Measurements from ENCODE around the gene MYO10.

Gene MYO10

DNA sequence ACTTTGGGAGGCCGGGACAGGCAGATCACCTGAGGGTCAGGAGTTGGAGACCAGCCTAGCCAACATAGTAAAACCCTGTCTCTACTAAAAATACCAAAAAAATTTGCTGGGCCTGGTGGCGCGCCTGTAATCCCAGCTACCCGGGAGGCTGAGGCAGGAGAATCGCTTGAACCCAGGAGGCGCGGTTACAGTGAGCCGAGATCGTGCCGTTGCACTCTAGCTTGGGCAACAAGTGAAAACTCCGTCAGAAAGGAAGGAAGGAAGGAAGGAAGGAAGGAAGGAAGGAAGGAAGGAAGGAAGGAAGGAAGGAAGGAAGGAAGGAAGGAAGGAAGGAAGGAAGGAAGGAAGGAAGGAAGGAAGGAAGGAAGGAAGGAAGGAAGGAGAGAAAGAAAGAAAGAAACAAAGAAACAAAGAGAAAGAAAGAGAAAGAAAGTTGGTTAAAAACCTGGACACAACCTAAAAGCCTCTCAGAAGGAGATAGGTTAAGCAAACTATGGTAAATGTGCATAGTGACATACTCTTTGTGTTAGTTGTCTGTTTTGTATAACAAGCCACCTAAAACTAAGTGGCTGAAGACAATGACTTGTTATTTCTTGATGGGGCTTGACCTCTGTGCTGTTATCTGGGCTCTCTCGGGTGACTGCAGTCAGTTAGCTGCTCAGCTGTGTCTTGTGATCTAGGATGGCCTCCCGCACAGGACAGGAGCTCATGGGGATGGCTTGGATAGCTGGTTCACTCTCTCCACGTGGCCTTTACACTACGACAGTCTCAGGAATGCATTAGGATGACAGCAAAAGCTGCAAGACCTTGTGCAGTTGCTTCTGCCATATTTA is 8.0 kb upstream of the MYO10 start:
- DNase-seq (ENCODE audit: low read depth in 3 of 3): no peak

- DNase-seq (ENCODE audit: low read depth in 3 of 3): no peak
Measured at GRCh38 chr5:16937503-16938161, 1.5 kb upstream of the MYO10 start.

DNA sequence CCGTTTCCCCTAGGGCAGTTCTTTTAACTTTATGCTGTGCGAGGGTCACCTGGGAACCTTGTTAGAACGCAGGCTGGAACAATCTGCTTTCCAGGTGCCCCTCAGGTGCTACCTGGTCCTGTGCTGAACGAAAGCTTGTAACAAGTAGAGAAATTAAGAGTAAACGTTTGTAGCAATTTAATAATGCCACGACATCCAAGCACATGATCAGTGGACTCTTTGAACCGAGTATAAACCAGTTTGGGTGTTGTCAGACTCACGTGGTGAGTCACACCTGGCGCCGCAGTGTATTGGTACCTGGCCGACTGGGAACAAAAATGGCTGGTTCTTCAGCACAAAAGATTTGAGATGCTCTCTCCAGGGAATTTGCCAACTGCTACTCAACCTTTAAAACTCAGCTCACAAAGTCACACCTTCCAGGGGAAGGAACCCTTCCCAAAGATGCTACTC is 926 bp upstream of the MYO10 start:
- DNase-seq (ENCODE audit: low read depth in 3 of 3): no peak

- DNase-seq (ENCODE audit: low read depth in 3 of 3): no peak
Measured at GRCh38 chr5:16935231-16936149, 598 bp downstream of the MYO10 start.

DNA sequence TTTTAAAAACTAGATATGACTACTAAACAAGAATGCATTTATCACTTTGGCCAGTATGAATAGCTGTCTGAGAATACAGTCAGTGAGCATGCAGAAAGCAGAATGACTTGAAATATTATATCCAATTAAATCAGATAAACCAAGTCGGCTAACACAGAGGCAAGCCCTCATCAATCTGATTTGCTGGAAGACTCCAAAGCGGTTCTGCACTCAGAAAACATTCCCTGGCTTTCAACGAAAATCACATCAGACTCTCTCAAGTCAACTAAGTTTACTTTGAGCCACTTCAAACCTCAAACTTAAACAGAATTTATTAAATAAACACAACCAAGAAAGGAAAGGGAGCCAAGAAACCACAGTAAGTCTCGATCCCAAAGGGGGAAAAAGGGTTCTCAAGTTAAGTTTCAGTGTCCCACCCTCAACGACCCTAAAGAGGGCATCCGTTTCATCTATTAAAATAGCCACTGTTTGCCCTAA is 1.4 kb downstream of the MYO10 start:
- DNase-seq (ENCODE audit: low read depth in 3 of 3): no peak

- DNase-seq (ENCODE audit: low read depth in 3 of 3): peak in 2 of 3 donors; percentile 10 to 33
Measured at GRCh38 chr5:16934123-16934522, 2.0 kb downstream of the MYO10 start.

- DNase-seq (ENCODE audit: low read depth in 3 of 3): no peak
Measured at GRCh38 chr5:16933337-16933736, 2.8 kb downstream of the MYO10 start.

GRCh38 chr5:16932401-16932800 is 3.7 kb downstream of the MYO10 start:
- no peak for DNase-seq (ENCODE audit: low read depth in 3 of 3)

DNA sequence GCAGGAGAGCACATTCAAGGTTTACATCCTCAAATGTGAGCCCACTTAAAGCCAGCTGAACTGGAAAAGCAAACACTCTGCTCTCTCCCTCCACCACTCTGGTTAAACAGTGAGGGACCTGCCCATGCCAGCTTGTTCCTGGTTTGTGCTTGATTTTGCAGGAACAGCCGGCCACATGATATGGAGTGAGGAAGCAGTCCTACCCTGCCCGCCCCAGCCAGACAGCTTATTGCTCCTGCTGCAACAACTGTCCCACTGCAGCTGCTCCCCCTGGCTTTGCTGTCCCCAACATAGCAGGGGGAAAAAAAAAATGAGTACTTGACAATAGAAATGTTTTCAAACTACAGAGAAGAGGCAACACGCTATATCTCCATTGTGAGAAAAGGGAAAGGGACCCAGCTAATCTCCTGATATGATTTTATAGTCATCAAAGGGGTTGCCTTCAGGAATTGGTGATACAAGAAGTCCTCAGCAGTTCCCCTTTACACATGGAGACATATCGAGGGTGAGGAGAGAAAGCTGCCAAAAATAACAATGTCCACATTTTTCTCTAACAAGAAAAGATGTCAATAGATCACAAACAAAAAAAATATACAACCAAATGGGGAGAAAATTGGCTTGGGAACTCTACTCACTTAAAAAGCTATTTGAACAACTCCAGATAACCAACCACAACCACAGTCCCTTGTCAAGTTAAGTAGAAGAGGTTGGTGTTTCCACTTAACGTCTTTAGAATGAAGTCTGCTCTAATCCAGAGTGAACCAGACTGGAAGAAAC is 4.6 kb downstream of the MYO10 start:
- DNase-seq (ENCODE audit: low read depth in 3 of 3): no peak

DNA sequence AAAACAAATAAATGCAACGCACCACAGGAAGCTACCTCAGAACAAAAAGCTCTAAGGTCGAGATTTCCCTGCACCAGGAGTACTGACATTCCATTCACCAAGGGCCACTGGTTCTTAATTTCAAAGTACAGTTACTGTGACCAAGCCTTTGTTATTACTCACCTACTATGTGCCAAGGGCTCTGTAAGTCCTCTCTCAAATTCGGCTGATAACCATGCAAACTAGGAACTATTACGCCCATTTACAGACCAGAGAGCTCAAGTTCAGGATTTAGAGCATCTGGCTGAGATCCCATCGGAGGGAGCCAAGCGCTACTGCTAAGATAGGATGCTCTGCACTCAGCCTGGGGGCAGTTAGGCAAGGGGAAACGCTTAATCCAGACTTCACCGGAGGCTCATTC is 5.6 kb downstream of the MYO10 start:
- no peak for DNase-seq (ENCODE audit: low read depth in 3 of 3)

GRCh38 chr5:16929831-16930230 is 6.3 kb downstream of the MYO10 start:
- no peak for DNase-seq (ENCODE audit: low read depth in 3 of 3)

DNA sequence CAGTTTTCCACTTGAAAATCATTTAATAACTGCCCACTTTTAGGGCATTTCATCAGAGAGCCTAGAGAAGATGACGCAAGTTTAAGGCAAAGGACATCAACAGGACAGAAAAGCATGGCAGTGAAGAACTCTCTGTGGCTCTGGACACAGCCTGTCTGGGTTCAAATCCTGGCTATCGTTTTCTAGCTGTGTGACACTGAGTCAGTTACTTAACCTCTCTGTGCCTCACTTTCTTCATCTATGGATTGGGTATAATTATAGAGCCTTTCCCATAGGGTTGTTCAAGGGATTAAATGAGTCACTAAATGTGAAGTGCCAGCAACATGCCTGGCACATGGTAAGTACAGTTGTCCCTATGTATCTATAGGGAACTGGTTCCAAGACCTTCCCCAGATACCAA is 6.7 kb downstream of the MYO10 start:
- DNase-seq (ENCODE audit: low read depth in 3 of 3): no peak

GRCh38 chr5:16927613-16928012 is 8.5 kb downstream of the MYO10 start:
- no peak for DNase-seq (ENCODE audit: low read depth in 3 of 3)

DNA sequence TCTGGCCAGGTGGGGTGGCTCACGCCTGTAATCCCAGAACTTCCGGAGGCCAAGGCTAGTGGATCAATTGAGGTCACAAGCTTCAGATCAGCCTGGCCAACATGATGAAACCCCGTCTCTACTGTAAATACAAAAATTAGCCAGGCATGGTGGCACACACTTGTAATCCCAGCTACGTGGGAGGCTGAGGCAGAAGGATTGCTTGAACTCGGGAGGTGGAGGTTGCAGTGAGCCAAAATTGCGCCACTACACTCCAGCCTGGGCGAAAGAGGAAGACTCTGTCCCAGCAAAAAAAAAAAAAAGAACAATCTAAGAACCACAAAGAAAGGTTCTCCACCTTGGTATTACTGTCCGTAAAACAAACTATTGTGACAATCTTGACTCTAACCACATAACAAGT is 9.7 kb downstream of the MYO10 start:
- no peak for DNase-seq (ENCODE audit: low read depth in 3 of 3)

DNA sequence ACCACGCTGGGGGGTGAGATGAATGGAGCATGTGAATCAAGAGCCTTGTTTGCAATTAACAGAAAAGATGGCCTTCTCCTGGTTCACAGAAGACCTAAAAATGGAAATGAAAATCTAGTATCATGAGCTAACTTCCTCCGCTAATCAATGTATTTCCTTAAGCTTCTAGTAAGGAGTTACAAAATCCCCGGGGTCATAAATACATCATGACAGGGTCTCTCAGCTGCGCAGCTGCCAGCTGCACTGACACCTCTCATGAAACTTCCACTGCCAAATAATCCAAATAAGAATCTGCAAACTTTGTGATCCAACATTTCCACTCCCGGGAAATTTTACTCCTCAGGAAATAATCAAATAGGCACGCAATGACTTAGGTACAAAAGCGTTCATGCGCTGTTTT is 11.9 kb downstream of the MYO10 start:
- no peak for DNase-seq (ENCODE audit: low read depth in 3 of 3)

DNA sequence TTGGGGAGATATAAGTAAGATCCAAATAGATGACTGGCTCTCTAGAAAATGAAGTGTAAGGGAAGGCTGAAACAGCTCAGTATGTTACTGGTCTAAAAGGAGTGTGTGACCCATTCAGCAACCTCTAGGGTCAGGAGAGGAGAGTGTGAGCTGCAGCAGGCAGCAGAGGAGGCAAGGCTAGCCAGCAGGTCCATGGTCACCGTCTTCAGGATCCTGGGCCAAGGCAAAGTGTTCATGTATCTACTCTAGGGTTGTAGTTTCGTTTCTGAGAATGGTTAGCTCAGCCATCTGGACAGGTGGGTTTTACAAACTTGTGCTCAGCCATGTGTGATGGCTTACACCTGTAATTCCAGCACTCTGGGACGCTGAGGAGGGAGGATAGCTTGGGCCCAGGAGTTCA is 13.7 kb downstream of the MYO10 start:
- no peak for DNase-seq (ENCODE audit: low read depth in 3 of 3)

DNA sequence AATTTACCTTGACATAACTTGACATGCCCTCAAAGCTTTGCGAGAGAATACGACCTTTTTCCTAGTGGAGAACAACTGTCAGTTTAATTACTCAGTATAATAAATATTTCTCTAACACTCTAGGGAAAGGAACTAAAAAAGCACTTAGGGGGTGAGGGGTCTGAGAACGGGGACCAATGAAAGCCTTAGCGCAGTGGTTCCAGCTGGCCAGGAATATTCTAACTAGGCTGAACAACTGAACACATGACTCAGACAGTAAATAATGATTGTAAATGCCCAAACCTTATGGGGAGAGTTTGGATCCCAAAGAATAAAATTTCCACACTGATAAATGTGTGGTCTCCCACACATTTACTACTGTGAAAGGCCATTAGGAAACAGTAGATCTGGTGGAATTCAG is 14.9 kb downstream of the MYO10 start:
- DNase-seq (ENCODE audit: low read depth in 3 of 3): no peak

GRCh38 chr5:16920109-16920816 is 15.8 kb downstream of the MYO10 start:
- DNase-seq (ENCODE audit: low read depth in 3 of 3): no peak

DNA sequence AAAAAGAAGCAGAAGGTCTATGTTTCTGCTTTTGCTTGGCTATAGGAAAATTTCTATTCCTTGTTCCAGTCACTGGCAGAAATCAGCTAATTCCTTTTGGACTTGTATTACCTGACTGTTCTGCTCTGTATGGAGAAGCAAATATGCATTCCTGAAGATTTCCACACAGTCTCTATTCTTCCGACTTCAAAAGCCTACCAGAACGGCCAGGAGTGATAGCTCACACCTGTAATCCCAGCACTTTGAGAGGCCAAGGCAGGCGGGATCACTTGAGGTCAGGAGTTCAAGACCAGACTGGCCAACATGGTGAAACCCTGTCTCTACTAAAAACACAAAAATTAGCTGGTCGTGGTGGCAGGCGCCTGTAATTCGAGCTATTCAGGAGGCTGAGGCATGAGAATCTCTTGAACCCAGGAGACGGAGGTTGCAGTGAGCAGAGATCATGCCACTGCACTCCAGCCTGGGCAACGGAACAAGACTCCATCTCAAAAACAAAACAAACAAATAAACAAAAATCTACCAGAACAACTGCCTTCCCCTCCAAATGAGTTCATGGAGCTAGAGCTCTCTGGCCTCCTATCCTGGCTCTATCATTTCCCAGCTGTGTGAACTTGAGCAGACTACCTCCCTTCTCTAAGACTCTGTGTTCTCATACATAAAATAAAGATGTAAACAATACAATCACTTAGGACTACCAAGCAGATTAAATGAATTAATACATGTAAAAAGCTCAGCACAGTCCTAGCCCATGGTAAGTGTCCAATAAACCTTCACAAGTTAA is 17.0 kb downstream of the MYO10 start:
- DNase-seq (ENCODE audit: low read depth in 3 of 3): no peak

GRCh38 chr5:16918156-16918555 is 17.9 kb downstream of the MYO10 start:
- DNase-seq (ENCODE audit: low read depth in 3 of 3): no peak

Data from stimulated activated CD4-positive, alpha-beta T cell treated with anti-CD3 and anti-CD28 coated beads, TNF-alpha, amount 100 ng/mL, for 48 hours (primary cell).